Naive thymus-derived CD8-positive, alpha-beta T cell (primary cell): Measurements from ENCODE around the gene CREB5. TPM values are rescaled to one million over a fixed set of nuclear protein-coding genes. Genes with fewer than 3 reads are reported as not detected.

Experiments used
- ATAC-seq, 2 donors: fragments of 150-1000 bp; cut with Tn5 transposase in 1 of 2; sonication (Bioruptor Pico), chemical (Tn5 transposase) in 1 of 2; 1 replicate in 1 of 2; 2 replicates in 1 of 2; pipeline ENCODE4 v1.10.0; 2021; ENCODE audit warnings: mild to moderate bottlenecking in 2 of 2, moderate library complexity in 2 of 2
- POLR2A ChIA-PET: fragments of 350-600 bp; sonication (Branson Sonifier 250); formaldehyde crosslinking; loops from one replicate; lab custom pipeline; 2021; ENCODE audit warnings: antibody characterized with exemption; lab: Charles Lee
- DNase-seq, 10 donors: peaks; one replicate each; pipeline versions ENCODE4 v3.0.0 to v3.0.0-alpha.2; 2020 to 2022
- H3K27ac Mint-ChIP-seq, 10 donors: one replicate each; pipeline ENCODE4 v1.8.0; 2020 to 2022; ENCODE audit warnings: mild to moderate bottlenecking in 10 of 10, mixed read lengths in 10 of 10, moderate library complexity in 4 of 10, inconsistent platforms in 1 of 10
- H3K27me3 Mint-ChIP-seq, 5 donors: one replicate each; pipeline ENCODE4 v1.8.0; 2021 to 2022; ENCODE audit warnings: mixed read lengths in 5 of 5
- H3K36me3 Mint-ChIP-seq, 3 donors: one replicate each; pipeline ENCODE4 v1.8.0; 2020 to 2022; ENCODE audit warnings: mixed read lengths in 3 of 3, mild to moderate bottlenecking in 2 of 3, inconsistent platforms in 1 of 3
- H3K4me1 Mint-ChIP-seq, 4 donors: one replicate each; pipeline ENCODE4 v1.8.0; 2021 to 2022; ENCODE audit warnings: mixed read lengths in 4 of 4
- H3K4me3 Mint-ChIP-seq, 10 donors: one replicate each; pipeline ENCODE4 v1.8.0; 2020 to 2022; ENCODE audit warnings: mild to moderate bottlenecking in 10 of 10, mixed read lengths in 10 of 10, moderate library complexity in 6 of 10, inconsistent platforms in 1 of 10
- H3K9me3 Mint-ChIP-seq, 9 donors: one replicate each; pipeline ENCODE4 v1.8.0; 2020 to 2022; ENCODE audit warnings: mixed read lengths in 9 of 9, mild to moderate bottlenecking in 3 of 9, inconsistent platforms in 1 of 9, moderate library complexity in 1 of 9
- polyA plus RNA-seq, 3 donors: library from polyadenylated mRNA; unstranded; fragments of 300-500 nt; fragmentation: Illumina TruSeq; gene quantifications; one replicate each; pipeline ENCODE4 v1.2.3, GENCODE V29; 2021
- total RNA-seq, 8 experiments: library from RNA in 2 of 8; stranded (reverse) in 2 of 8; gene quantifications; one replicate each; pipeline ENCODE4 v1.2.3 and lab custom pipeline; 2021 to 2026

Gene CREB5
- total and polyA plus RNA-seq, 5 experiments from 2014 or later, result 0.19 to 0.23 TPM; not detected in 3

- Mint-ChIP-seq H3K4me3 (no peak overlapping the region), H3K27me3 (peaks cover 0 to 5% (median 0%) of the 10 kb centered on the region in 5 donors), H3K27ac (no peak overlapping the region), H3K9me3 (no peaks in the 10 kb centered on the region), H3K36me3 (no peaks in the 10 kb centered on the region), H3K4me1 (no peaks in the 10 kb centered on the region)
- no peak for DNase-seq
- no peak for ATAC-seq
- POLR2A ChIA-PET, result interaction anchor here (0.7 kb wide), 1 partner anchor 15 kb away, joined by 6 read pairs; no protein-coding TSS in a partner anchor
These were observed 391.8 kb downstream of the CREB5 start for GRCh38 chr7:28804157-28804556.

- no peak overlapping the region for H3K4me3 Mint-ChIP-seq
- no peaks in the 10 kb centered on the region for H3K36me3 Mint-ChIP-seq
- H3K27ac Mint-ChIP-seq, result no peak overlapping the region
- no peak for ATAC-seq
- H3K4me1 Mint-ChIP-seq, result no peaks in the 10 kb centered on the region
- H3K9me3 Mint-ChIP-seq, result no peaks in the 10 kb centered on the region
- peaks cover 0 to 5% (median 0%) of the 10 kb centered on the region in 5 donors for H3K27me3 Mint-ChIP-seq
- DNase-seq, result no peak
- POLR2A ChIA-PET, result no interaction called here
These were observed 392.7 kb downstream of the CREB5 start for GRCh38 chr7:28804990-28805389.

- Mint-ChIP-seq H3K27ac (no peak overlapping the region), H3K4me1 (no peaks in the 10 kb centered on the region), H3K36me3 (no peaks in the 10 kb centered on the region), H3K4me3 (no peak overlapping the region), H3K27me3 (peaks cover 0 to 5% (median 0%) of the 10 kb centered on the region in 5 donors), H3K9me3 (no peaks in the 10 kb centered on the region)
- no peak for DNase-seq
- POLR2A ChIA-PET, result no interaction called here
- ATAC-seq, result no peak
These were observed 394.5 kb downstream of the CREB5 start for GRCh38 chr7:28806841-28807240.

- Mint-ChIP-seq H3K9me3 (no peaks in the 10 kb centered on the region), H3K36me3 (no peaks in the 10 kb centered on the region), H3K27ac (no peak overlapping the region), H3K4me3 (no peak overlapping the region), H3K27me3 (peaks cover 0 to 5% (median 0%) of the 10 kb centered on the region in 5 donors), H3K4me1 (no peaks in the 10 kb centered on the region)
- DNase-seq, result no peak
- no peak for ATAC-seq
- POLR2A ChIA-PET, result no interaction called here
These were observed 395.2 kb downstream of the CREB5 start for GRCh38 chr7:28807396-28807994.

GRCh38 chr7:28808796-28809533, 396.6 kb downstream of the CREB5 start:
- ATAC-seq (no peak), DNase-seq (no peak)
- Mint-ChIP-seq H3K36me3 (no peaks in the 10 kb centered on the region), H3K27ac (no peak overlapping the region), H3K9me3 (no peaks in the 10 kb centered on the region), H3K4me3 (no peak overlapping the region), H3K4me1 (no peaks in the 10 kb centered on the region), H3K27me3 (peaks cover 0 to 5% (median 0%) of the 10 kb centered on the region in 5 donors)
- POLR2A ChIA-PET, result no interaction called here

GRCh38 chr7:28811008-28811407, 398.7 kb downstream of the CREB5 start:
- DNase-seq (no peak), ATAC-seq (no peak)
- no peaks in the 10 kb centered on the region for H3K36me3 Mint-ChIP-seq
- H3K27ac Mint-ChIP-seq, result no peak overlapping the region
- H3K4me3 Mint-ChIP-seq, result no peak overlapping the region
- POLR2A ChIA-PET, result no interaction called here
- no peaks in the 10 kb centered on the region for H3K27me3 Mint-ChIP-seq
- H3K9me3 Mint-ChIP-seq, result no peaks in the 10 kb centered on the region
- peaks cover 0 to 8% (median 0%) of the 10 kb centered on the region in 4 donors for H3K4me1 Mint-ChIP-seq

GRCh38 chr7:28811701-28812430, 399.5 kb downstream of the CREB5 start:
- no peaks in the 10 kb centered on the region for H3K36me3 Mint-ChIP-seq
- H3K4me1 Mint-ChIP-seq, result peaks cover 0 to 11% (median 0%) of the 10 kb centered on the region in 4 donors
- H3K27ac Mint-ChIP-seq, result no peak overlapping the region
- no peaks in the 10 kb centered on the region for H3K9me3 Mint-ChIP-seq
- DNase-seq (no peak), ATAC-seq (no peak)
- H3K27me3 Mint-ChIP-seq, result no peaks in the 10 kb centered on the region
- no peak overlapping the region for H3K4me3 Mint-ChIP-seq
- POLR2A ChIA-PET, result no interaction called here

- no peak overlapping the region for H3K27ac Mint-ChIP-seq
- POLR2A ChIA-PET, result no interaction called here
- H3K36me3 Mint-ChIP-seq, result no peaks in the 10 kb centered on the region
- H3K27me3 Mint-ChIP-seq, result peaks cover 0 to 1% (median 0%) of the 10 kb centered on the region in 5 donors
- H3K9me3 Mint-ChIP-seq, result no peaks in the 10 kb centered on the region
- H3K4me3 Mint-ChIP-seq, result no peak overlapping the region
- no peak for DNase-seq
- ATAC-seq, result no peak
- H3K4me1 Mint-ChIP-seq, result peaks cover 0 to 11% (median 0%) of the 10 kb centered on the region in 4 donors
These were observed 400.3 kb downstream of the CREB5 start for GRCh38 chr7:28812616-28813015.

GRCh38 chr7:28813243-28813962, 401.1 kb downstream of the CREB5 start:
- Mint-ChIP-seq H3K36me3 (no peaks in the 10 kb centered on the region), H3K9me3 (no peaks in the 10 kb centered on the region), H3K4me3 (no peak overlapping the region), H3K4me1 (peaks cover 0 to 11% (median 0%) of the 10 kb centered on the region in 4 donors), H3K27ac (no peak overlapping the region), H3K27me3 (peaks cover 0 to 1% (median 0%) of the 10 kb centered on the region in 5 donors)
- POLR2A ChIA-PET, result no interaction called here
- DNase-seq, result no peak
- ATAC-seq, result no peak

GRCh38 chr7:28815369-28815927, 403.1 kb downstream of the CREB5 start:
- no peak for ATAC-seq
- no peaks in the 10 kb centered on the region for H3K9me3 Mint-ChIP-seq

GRCh38 chr7:28815928-28816373, 403.6 kb downstream of the CREB5 start:
- POLR2A ChIA-PET, result no interaction called here
- no peak overlapping the region for H3K27ac Mint-ChIP-seq

More at GRCh38 chr7:28815369-28815927, 403.1 kb downstream of the CREB5 start:
- no peaks in the 10 kb centered on the region for H3K36me3 Mint-ChIP-seq
- peaks cover 0 to 1% (median 0%) of the 10 kb centered on the region in 5 donors for H3K27me3 Mint-ChIP-seq
- H3K4me1 Mint-ChIP-seq, result peaks cover 0 to 11% (median 0%) of the 10 kb centered on the region in 4 donors
- no peak overlapping the region for H3K4me3 Mint-ChIP-seq
- POLR2A ChIA-PET, result no interaction called here
- no peak overlapping the region for H3K27ac Mint-ChIP-seq
- no peak for DNase-seq

GRCh38 chr7:28818996-28819395, 406.7 kb downstream of the CREB5 start:
- DNase-seq (no peak), ATAC-seq (no peak)
- Mint-ChIP-seq H3K36me3 (no peaks in the 10 kb centered on the region), H3K27me3 (peaks cover 1 to 10% (median 3%) of the 10 kb centered on the region in 5 donors), H3K9me3 (no peaks in the 10 kb centered on the region), H3K4me3 (no peak overlapping the region), H3K27ac (no peak overlapping the region), H3K4me1 (peaks cover 0 to 11% (median 1%) of the 10 kb centered on the region in 4 donors)
- POLR2A ChIA-PET, result interaction anchor here (0.5 kb wide), 1 partner anchor 15 kb away, joined by 6 read pairs; no protein-coding TSS in a partner anchor

More at GRCh38 chr7:28815928-28816373, 403.6 kb downstream of the CREB5 start:
- peaks cover 0 to 11% (median 0%) of the 10 kb centered on the region in 4 donors for H3K4me1 Mint-ChIP-seq
- ATAC-seq (no peak), DNase-seq (no peak)
- no peaks in the 10 kb centered on the region for H3K36me3 Mint-ChIP-seq
- H3K9me3 Mint-ChIP-seq, result no peaks in the 10 kb centered on the region
- H3K27me3 Mint-ChIP-seq, result peaks cover 0 to 1% (median 0%) of the 10 kb centered on the region in 5 donors
- no peak overlapping the region for H3K4me3 Mint-ChIP-seq
